ENCODE measurements around the gene KPNB1.

- TF ChIP-seq CTCF (conservative IDR thresholded peaks at IDR 0.05; ENCODE audit: low read depth, low read length): no peak
- TF ChIP-seq EZH2 (IDR thresholded peaks at IDR 0.05; ENCODE audit: low read length, unreplicated experiment): no peak
These were observed 21.6 kb upstream of the KPNB1 start for GRCh38 chr17:47628014-47628566.

Measured in PC-3 (cell line).